Testis (tissue), 3 donors: Measurements from ENCODE around the gene CHPF. TPM values are rescaled to one million over a fixed set of nuclear protein-coding genes. Genes with fewer than 3 reads are reported as not detected.

Source experiments
- DNase-seq: peaks from one replicate; pipeline ENCODE4 v3.0.0-alpha.2; 2019
- H3K27ac ChIP-seq, 2 donors: fragments of 200-600 bp; sonication (generic); one replicate each; pipeline ENCODE4 v1.5.1; 2019
- H3K27me3 ChIP-seq: fragments of 200-600 bp; sonication (generic); one replicate; pipeline ENCODE4 v1.5.1; 2019
- H3K36me3 ChIP-seq: fragments of 200-600 bp; sonication (generic); one replicate; pipeline ENCODE4 v1.5.1; 2017; ENCODE audit warnings: low read depth; ENCODE audit errors: missing control alignments
- H3K4me1 ChIP-seq: fragments of 200-600 bp; sonication (generic); one replicate; pipeline ENCODE4 v1.5.1; 2019
- H3K4me3 ChIP-seq, 2 donors: fragments of 200-600 bp; sonication (generic); one replicate each; pipeline ENCODE4 v1.5.1; 2017 to 2019
- H3K9me3 ChIP-seq: fragments of 200-600 bp; sonication (generic); one replicate; pipeline ENCODE4 v1.5.1; 2017
- POLR2A ChIP-seq: fragments of 450-650 bp; IDR thresholded peaks from one replicate; pipeline ENCODE4 v1.6.1; 2017; ENCODE audit warnings: antibody characterized with exemption, mild to moderate bottlenecking, moderate library complexity
- WGBS, 2 donors: methylation state at CpG; one replicate each; pipeline ENCODE4 v1.1.5; 2018; 5-methylcytosine and 5-hydroxymethylcytosine counted together
- intact Hi-C: fragments of 100-400 bp; cut with DNase I; formaldehyde crosslinking; loops from one replicate; pipeline ENCODE4 v1.15.1; 2023; ENCODE audit warnings: low total_unique reads
- polyA plus RNA-seq: library from polyadenylated mRNA; stranded (reverse); fragments of 350-450 nt; fragmentation: Illumina TruSeq; extraction: RNeasy Lipid Tissue Mini Kit (QIAGEN cat#74804); gene quantifications from one replicate; pipeline ENCODE4 v1.2.3, GENCODE V29; 2014; ENCODE audit warnings: low read depth, low replicate concordance; ENCODE audit not compliant: insufficient read depth
- total RNA-seq, 2 donors: library from RNA; depleted of rRNA; stranded (reverse); fragments of >200 nt; gene quantifications; one replicate each; pipeline ENCODE4 v1.2.3, GENCODE V29; 2016
- TF ChIP-seq, protein P1 (sequence below), 3 experiments: fragments of 450-650 bp in 2 of 3; fragments of 200-600 bp in 1 of 3; sonication (generic) in 1 of 3; IDR thresholded peaks; one replicate each; pipeline ENCODE4 v1.5.1; 2016 to 2019; ENCODE audit warnings: antibody characterized with exemption in 3 of 3, mild to moderate bottlenecking in 2 of 3, moderate library complexity in 1 of 3

CHPF gene
- total and polyA plus RNA-seq, 3 donors from 2014 or later = 194 to 992 (median 796) TPM

DNA sequence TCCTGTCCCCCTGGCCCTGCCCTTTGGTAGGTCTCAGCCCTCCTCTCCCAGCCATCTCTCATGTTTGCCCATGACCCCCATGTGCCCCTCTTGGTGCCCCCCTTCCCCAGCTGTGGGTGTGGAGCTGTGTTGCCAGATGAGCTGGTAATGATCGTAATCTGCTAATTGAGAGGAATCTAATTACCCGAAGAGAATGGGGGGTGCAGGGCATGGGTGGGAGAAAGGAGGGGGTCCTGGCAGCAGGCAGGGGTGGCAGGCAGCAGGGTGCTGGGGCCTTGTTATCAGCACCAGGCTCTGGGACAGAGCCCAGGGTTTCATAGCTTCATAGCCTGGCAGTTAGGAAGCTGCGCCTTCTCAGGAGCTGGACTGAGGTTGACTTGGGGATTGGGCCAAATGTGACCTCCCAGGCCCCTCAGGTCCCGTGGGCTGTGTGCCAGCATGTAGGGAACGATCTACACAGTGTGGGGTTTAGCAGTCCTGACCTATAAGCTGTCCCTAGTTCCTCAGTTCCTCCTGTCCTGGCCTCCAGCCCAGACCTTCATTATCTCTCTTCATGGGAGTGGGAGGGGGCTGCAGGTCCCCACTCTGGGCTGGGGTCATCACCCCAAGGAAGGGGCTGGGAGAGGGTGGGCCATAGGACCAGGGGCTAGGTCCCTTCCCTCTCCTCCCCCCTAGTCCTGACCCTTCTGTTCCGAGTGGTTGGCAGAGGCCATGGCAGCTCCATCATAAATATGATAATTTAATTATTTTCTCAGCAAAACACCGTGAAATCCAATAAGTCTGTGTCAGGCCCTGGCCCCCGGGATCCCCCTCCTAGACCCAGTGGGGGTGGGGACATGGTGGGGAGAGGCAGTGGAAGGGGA, 35.8 kb downstream of the CHPF start:
- H3K36me3 ChIP-seq = no peaks in the 10 kb centered on the region

DNA sequence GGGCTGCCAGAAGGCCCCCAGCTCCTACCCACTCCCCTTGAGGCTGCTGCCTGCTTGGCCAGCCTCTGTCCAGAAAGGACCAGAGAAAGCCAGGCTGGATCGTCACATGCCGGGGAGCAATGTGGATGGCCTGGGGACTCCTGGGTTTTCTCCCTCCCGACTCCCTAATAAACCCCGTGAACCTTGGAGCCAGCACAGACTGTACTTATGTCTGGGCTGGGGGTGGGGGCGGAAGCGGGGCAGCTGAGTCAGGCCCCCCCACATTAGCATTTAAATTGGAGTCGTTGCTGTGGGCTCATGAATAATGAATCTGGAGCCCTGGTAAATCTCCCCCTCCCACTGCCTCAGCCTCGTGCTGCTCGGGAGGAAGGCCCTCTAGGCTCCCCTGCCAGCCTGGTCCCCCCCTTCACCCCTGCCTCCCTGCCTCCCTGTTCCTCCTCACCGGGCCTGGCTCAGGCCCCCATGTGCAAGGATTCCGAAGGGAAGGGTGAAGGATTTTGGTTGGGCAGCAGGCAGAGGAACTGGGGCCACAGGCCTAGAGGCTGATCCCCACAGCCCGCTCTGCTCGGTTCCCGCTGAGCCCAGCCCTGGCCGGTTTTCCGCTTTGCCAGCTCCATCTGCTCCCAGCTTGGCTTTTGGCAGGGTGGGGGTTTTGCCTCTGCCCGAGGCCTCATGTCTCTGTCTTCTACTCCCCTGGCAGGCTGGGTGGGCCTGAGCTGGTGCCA, 36.6 kb downstream of the CHPF start:
- Histone ChIP-seq H3K27ac (no peak overlapping the region), H3K36me3 (no peaks in the 10 kb centered on the region)
- WGBS, 2 donors = 82 to 88% methylated on average over 13 to 17 of the region's 17 CpGs

More for the DNA sequence above, 35.8 kb downstream of the CHPF start:
- no peaks in the 10 kb centered on the region for H3K9me3 ChIP-seq
- TF ChIP-seq POLR2A = no peak
- TF ChIP-seq, protein P1, sequence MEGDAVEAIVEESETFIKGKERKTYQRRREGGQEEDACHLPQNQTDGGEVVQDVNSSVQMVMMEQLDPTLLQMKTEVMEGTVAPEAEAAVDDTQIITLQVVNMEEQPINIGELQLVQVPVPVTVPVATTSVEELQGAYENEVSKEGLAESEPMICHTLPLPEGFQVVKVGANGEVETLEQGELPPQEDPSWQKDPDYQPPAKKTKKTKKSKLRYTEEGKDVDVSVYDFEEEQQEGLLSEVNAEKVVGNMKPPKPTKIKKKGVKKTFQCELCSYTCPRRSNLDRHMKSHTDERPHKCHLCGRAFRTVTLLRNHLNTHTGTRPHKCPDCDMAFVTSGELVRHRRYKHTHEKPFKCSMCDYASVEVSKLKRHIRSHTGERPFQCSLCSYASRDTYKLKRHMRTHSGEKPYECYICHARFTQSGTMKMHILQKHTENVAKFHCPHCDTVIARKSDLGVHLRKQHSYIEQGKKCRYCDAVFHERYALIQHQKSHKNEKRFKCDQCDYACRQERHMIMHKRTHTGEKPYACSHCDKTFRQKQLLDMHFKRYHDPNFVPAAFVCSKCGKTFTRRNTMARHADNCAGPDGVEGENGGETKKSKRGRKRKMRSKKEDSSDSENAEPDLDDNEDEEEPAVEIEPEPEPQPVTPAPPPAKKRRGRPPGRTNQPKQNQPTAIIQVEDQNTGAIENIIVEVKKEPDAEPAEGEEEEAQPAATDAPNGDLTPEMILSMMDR (IDR thresholded peaks at IDR 0.05) = no peak
- intact Hi-C loops = no loop called here
- no peak overlapping the region for H3K27ac ChIP-seq
- H3K27me3 ChIP-seq = no peaks in the 10 kb centered on the region
- no peak overlapping the region for H3K4me3 ChIP-seq
- no peak for DNase-seq
- 55 to 75% methylated on average over 8 of the region's 8 CpGs for WGBS, 2 donors
- peaks cover 20% of the 10 kb centered on the region for H3K4me1 ChIP-seq

DNA sequence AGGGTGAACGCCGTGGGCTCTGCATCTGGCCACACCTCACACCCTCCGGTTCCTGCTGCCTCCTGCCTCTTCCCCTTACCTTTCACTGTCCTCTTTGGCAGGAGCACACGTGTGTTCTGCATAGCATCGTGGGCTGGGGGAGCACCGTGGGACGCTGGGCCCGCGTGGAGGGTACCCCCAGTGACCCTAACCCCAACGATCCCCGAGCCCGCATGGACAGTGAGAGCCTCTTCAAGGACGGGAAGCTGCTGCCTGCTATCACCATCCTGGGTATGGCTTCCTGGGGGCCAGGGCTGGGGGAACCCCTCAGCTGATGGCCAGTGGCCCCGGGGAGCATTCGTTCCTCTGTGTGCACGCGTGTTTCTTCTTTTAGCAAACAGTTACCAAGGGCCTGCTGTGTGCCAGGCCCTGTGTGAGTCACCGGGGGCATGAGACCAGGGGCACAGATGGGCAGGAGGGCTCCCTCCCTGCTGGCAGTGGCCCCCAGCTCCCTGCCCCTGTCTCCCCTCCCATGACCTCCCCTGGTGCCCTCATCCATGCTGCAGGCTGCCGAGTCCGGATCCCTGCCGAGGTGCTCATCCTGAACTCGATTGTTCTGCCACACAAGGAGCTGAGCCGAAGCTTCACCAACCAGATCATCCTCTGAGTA, 37.3 kb downstream of the CHPF start:
- WGBS, 2 donors = 80 to 90% methylated on average over 8 to 23 of the region's 23 CpGs
- H3K27me3 ChIP-seq = no peaks in the 10 kb centered on the region
- no peak overlapping the region for H3K4me3 ChIP-seq
- no peak overlapping the region for H3K27ac ChIP-seq
- H3K9me3 ChIP-seq = no peaks in the 10 kb centered on the region
- peaks cover 20% of the 10 kb centered on the region for H3K4me1 ChIP-seq
- no peaks in the 10 kb centered on the region for H3K36me3 ChIP-seq
- no peak for DNase-seq
- TF ChIP-seq, protein P1 (IDR thresholded peaks at IDR 0.05) = no peak
- TF ChIP-seq POLR2A = no peak
- intact Hi-C loops = no loop called here

More for the DNA sequence above, 36.6 kb downstream of the CHPF start:
- Histone ChIP-seq H3K9me3 (no peaks in the 10 kb centered on the region), H3K4me3 (no peak overlapping the region), H3K4me1 (peaks cover 20% of the 10 kb centered on the region), H3K27me3 (no peaks in the 10 kb centered on the region)
- DNase-seq = no peak
- TF ChIP-seq, protein P1 (IDR thresholded peaks at IDR 0.05) = no peak
- no peak for TF ChIP-seq POLR2A
- intact Hi-C loops = no loop called here

DNA sequence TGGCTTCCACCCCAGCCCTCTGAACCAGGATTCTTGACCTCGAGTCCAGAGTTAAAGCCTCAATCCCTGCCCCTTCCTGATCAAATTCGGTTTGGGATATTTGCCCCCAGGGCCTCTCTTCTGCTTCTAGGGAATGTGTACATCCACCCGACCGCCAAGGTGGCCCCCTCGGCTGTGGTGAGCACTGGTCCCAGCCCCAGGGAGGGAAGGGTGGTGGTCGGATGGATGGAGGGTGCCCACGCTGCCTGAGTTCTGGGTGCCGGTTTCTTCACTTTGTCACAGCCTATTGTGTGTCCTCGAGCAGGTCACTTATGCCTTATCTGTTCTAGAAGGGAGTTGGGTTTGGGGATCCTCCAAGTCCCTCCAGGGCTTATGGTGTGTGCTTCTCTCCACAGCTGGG, 38.0 kb downstream of the CHPF start:
- no peaks in the 10 kb centered on the region for H3K36me3 ChIP-seq
- WGBS, 2 donors = 88 to 91% methylated on average over 9 of the region's 9 CpGs
- intact Hi-C loops = no loop called here

More for the DNA sequence above, 38.0 kb downstream of the CHPF start:
- no peak overlapping the region for H3K4me3 ChIP-seq
- no peaks in the 10 kb centered on the region for H3K27me3 ChIP-seq
- TF ChIP-seq, protein P1 (IDR thresholded peaks at IDR 0.05) = no peak
- no peak for TF ChIP-seq POLR2A
- DNase-seq = no peak
- no peaks in the 10 kb centered on the region for H3K9me3 ChIP-seq
- no peak overlapping the region for H3K27ac ChIP-seq
- peaks cover 19% of the 10 kb centered on the region for H3K4me1 ChIP-seq
